ENCODE results near the gene FBXO40. TPM values are rescaled to one million over a fixed set of nuclear protein-coding genes. Genes with fewer than 3 reads are reported as not detected.
"Not testable (repeated sequence)": the region's sequence is repeated elsewhere in the genome, so short reads cannot be mapped to it uniquely, and the experiment has no call there.

FBXO40 gene
- total RNA-seq, 1 donor from 2014 or later = 0.09 TPM

GRCh38 chr3:121598564-121598963, 5.4 kb downstream of the FBXO40 start:
- ATAC-seq = no peak
- H3K36me3 ChIP-seq = no peaks in the 10 kb centered on the region
- intact Hi-C loops (cut with DNase I) = no loop called here
- no peaks in the 10 kb centered on the region for H3K9me3 ChIP-seq
- H3K27ac ChIP-seq = no peak overlapping the region
- H3K4me1 ChIP-seq = no peaks in the 10 kb centered on the region
- no peak for TF ChIP-seq CTCF (IDR thresholded peaks at IDR 0.05)
- H3K4me3 ChIP-seq = no peak overlapping the region
- no peak for DNase-seq
- H3K27me3 ChIP-seq (ENCODE audit: low read depth) = no peaks in the 10 kb centered on the region

DNA sequence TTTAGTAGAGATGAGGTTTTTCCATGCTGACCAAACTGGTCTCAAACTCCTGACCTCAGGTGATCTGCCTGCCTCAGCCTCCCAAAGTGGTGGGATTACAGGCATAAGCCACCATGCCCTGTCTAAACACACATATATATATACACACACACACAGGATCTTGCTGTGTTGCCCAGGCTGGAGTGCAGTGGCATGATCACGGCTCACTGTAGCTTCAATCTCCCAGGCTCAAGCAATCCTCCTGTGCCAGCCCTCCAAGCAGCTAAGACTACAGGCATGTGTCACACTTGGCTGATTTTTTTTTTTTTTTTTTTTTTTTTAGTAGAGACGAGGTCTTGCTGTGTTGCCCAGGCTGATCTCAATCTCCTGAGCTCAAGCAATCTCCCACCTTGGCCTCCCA, 6.7 kb downstream of the FBXO40 start:
- intact Hi-C loops (cut with DNase I); H3K27ac ChIP-seq; H3K27me3 ChIP-seq (ENCODE audit: low read depth); H3K36me3 ChIP-seq; H3K4me3 ChIP-seq; H3K9me3 ChIP-seq; DNase-seq; ATAC-seq; H3K4me1 ChIP-seq: not testable (repeated sequence)

GRCh38 chr3:121601212-121601812, 8.1 kb downstream of the FBXO40 start:
- H3K27ac ChIP-seq = no peak overlapping the region
- intact Hi-C loops (cut with DNase I) = no loop called here

GRCh38 chr3:121604759-121605158, 11.6 kb downstream of the FBXO40 start:
- Histone ChIP-seq H3K27ac (no peak overlapping the region), H3K4me3 (no peak overlapping the region), H3K36me3 (no peaks in the 10 kb centered on the region), H3K27me3 (ENCODE audit: low read depth) (no peaks in the 10 kb centered on the region), H3K4me1 (no peaks in the 10 kb centered on the region), H3K9me3 (no peaks in the 10 kb centered on the region)
- no peak for TF ChIP-seq CTCF (IDR thresholded peaks at IDR 0.05)
- intact Hi-C loops (cut with DNase I) = no loop called here
- DNase-seq = no peak
- ATAC-seq = no peak

More at GRCh38 chr3:121601212-121601812, 8.1 kb downstream of the FBXO40 start:
- Histone ChIP-seq H3K36me3 (no peaks in the 10 kb centered on the region), H3K4me1 (no peaks in the 10 kb centered on the region), H3K9me3 (no peaks in the 10 kb centered on the region), H3K4me3 (no peak overlapping the region), H3K27me3 (ENCODE audit: low read depth) (no peaks in the 10 kb centered on the region)
- ATAC-seq (no peak), DNase-seq (no peak)
- TF ChIP-seq CTCF (IDR thresholded peaks at IDR 0.05) = no peak

GRCh38 chr3:121606106-121606505, 12.9 kb downstream of the FBXO40 start:
- DNase-seq (no peak), ATAC-seq (no peak)
- intact Hi-C loops (cut with DNase I) = no loop called here
- no peaks in the 10 kb centered on the region for H3K36me3 ChIP-seq
- no peak for TF ChIP-seq CTCF (IDR thresholded peaks at IDR 0.05)
- no peak overlapping the region for H3K4me3 ChIP-seq
- no peaks in the 10 kb centered on the region for H3K9me3 ChIP-seq
- no peak overlapping the region for H3K27ac ChIP-seq
- H3K4me1 ChIP-seq = no peaks in the 10 kb centered on the region
- no peaks in the 10 kb centered on the region for H3K27me3 ChIP-seq (ENCODE audit: low read depth)

DNA sequence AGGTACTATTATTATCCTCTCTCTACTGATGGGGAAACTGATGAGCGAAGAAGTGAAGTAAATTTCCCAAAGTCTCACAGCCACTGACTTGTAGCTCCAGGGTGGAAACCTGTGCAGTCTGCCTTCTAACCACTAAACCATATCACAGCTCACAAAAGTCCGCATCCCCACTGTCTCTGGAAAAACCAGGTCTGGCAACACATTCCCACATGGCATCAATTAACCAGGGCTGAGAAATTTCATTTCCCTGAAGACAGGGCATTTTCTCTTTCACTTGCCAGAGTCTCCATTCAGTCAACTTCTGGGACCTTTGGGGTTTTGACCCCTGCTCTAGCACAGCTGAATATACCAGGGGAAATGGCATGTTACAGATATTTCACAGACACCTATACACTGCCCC, 26.5 kb downstream of the FBXO40 start:
- Histone ChIP-seq H3K27ac (no peak overlapping the region), H3K4me1 (no peaks in the 10 kb centered on the region), H3K4me3 (no peak overlapping the region), H3K9me3 (no peaks in the 10 kb centered on the region), H3K27me3 (ENCODE audit: low read depth) (no peaks in the 10 kb centered on the region), H3K36me3 (no peaks in the 10 kb centered on the region)
- intact Hi-C loops (cut with DNase I) = no loop called here
- ATAC-seq (no peak), DNase-seq (no peak)
- TF ChIP-seq CTCF (IDR thresholded peaks at IDR 0.05) = no peak
